Smooth muscle cell of the umbilical artery (primary cell): Measurements from ENCODE around the gene CCPG1. TPM values are rescaled to one million over a fixed set of nuclear protein-coding genes. Genes with fewer than 3 reads are reported as not detected.

Source experiments
- total RNA-seq: library from RNA; depleted of rRNA; stranded (reverse); fragments of >200 nt; gene quantifications from 2 replicates; pipeline ENCODE4 v1.2.3, GENCODE V29; 2014

CCPG1 gene, protein sequence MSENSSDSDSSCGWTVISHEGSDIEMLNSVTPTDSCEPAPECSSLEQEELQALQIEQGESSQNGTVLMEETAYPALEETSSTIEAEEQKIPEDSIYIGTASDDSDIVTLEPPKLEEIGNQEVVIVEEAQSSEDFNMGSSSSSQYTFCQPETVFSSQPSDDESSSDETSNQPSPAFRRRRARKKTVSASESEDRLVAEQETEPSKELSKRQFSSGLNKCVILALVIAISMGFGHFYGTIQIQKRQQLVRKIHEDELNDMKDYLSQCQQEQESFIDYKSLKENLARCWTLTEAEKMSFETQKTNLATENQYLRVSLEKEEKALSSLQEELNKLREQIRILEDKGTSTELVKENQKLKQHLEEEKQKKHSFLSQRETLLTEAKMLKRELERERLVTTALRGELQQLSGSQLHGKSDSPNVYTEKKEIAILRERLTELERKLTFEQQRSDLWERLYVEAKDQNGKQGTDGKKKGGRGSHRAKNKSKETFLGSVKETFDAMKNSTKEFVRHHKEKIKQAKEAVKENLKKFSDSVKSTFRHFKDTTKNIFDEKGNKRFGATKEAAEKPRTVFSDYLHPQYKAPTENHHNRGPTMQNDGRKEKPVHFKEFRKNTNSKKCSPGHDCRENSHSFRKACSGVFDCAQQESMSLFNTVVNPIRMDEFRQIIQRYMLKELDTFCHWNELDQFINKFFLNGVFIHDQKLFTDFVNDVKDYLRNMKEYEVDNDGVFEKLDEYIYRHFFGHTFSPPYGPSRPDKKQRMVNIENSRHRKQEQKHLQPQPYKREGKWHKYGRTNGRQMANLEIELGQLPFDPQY
- 93.1 and 196 TPM in 2 replicates for total RNA-seq

DNA sequence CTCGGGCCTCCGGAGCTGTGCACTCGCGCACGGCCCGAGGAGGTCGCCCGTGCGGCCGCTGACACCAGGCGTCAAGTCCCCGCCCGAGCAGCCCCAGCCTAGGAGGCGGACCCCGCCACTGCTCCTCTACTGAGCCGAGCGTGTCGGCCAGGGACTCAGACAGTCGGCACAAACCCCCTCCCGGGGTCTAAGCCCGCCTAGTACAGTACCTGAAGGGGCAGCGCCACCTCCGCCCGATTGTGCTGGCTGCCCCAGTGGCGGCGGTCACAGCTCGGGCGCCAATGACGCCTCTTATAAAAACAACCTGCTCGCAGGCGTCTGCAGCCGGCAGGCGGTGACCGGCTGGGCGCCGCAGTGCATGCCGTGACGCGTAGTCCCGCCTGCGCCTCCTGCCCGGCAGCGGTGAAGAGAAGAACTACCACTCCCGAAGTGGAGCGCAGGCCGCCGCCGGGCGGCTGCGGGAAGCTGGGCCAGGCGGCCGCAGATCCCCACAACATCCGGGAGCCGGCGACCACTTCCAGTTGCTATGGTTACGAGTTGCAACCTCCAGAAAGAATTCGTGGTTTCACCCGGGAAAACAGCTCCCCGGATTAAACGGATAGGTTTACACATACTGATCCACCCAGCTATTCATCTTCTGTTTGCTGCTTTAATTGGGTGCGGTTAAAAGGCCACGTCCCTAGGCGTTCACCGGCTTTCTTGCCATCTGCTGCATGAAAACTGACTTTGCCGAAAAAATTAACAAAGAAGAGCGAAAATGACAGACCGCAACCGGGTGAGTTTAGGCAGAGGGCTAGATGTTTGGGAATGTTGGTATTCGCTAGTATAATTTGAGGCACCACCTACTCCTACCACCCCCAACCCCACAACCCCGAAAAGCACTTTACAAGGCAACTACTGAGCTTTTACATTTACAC lies at the start of gene CCPG1, which contains the start of gene PIERCE2:
CCPG1 (minus strand) TSS at position 348 of the 917 bp plus-strand sequence. CDS start 18,935 bp downstream, outside the sequence.
PIERCE2 (plus strand) TSS at position 484 of the 917 bp plus-strand sequence; CDS start at position 758, 274 bp downstream.

GRCh38 chr15:55318588-55319494 lies 89.3 kb downstream of the CCPG1 start, which contains the start of the genes PIGB and PIGBOS1:
PIGB (plus strand) TSS chr15:55319222; CDS start chr15:55319251, 29 bp downstream.
PIGBOS1 (minus strand) TSS chr15:55319123; CDS start chr15:55317792, 1,331 bp downstream.

Other genes starting within 250 kb of the CCPG1 start
- gene RSL24D1, start 211.4 kb downstream of the CCPG1 start, total RNA-seq, result 74.8 and 91.2 TPM in 2 replicates
- 8.0 and 12.0 TPM in 2 replicates for gene RAB27A, start 118.5 kb downstream of the CCPG1 start, total RNA-seq
- 5.5 and 10.7 TPM in 2 replicates for gene PIGBOS1, start 89.2 kb downstream of the CCPG1 start, total RNA-seq
- gene PIGB, start 89.1 kb downstream of the CCPG1 start, total RNA-seq, result 8.0 and 9.3 TPM in 2 replicates
- gene PIERCE2, start 136 bp upstream of the CCPG1 start, total RNA-seq, result 0.89 and 1.1 TPM in 2 replicates
- gene DNAAF4, start 99.9 kb upstream of the CCPG1 start, total RNA-seq, result 0.83 and 2.7 TPM in 2 replicates
- 10.1 and 10.4 TPM in 2 replicates for gene PYGO1, start 180.0 kb upstream of the CCPG1 start, total RNA-seq